ENCODE results near the gene TMEM147. TPM values are rescaled to one million over a fixed set of nuclear protein-coding genes. Genes with fewer than 3 reads are reported as not detected.

TMEM147 gene
- total and polyA plus RNA-seq, 4 donors, result 18.1 to 97.4 (median 44.7) TPM

DNA sequence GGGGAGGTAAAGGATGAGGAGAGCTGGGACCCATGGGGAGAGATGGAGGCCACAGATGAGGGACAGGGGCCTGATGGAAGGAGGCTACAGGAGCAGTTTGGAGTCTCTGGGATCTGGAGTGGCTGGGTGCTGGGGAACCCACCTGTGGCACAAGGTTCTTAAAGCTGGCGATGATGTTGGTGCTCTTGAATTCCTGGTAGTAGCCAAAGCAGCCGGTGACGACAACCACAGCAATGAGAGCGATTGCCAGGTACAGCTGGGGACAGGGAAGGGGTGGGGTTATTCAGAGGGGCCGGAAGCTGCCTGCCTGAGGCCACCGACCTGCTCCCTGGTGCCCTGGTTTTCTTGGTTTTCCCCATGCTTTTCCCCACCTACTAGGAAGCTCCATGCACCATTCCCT is 15.3 kb downstream of the TMEM147 start:
- Histone ChIP-seq H3K4me3 (ENCODE audit: low read depth in 1 of 3, low read length in 3 of 3) (no peak overlapping the region), H3K36me3 (ENCODE audit: control insufficient read depth in 4 of 4, insufficient read depth in 3 of 4, low read depth in 1 of 4, low read length in 3 of 4) (no peaks in the 10 kb centered on the region), H3K9me3 (ENCODE audit: control insufficient read depth in 4 of 4, low read length in 3 of 4) (no peaks in the 10 kb centered on the region), H3K27me3 (ENCODE audit: control insufficient read depth in 4 of 4, insufficient read depth in 4 of 4, low read length in 3 of 4) (peaks cover 0 to 7% (median 3%) of the 10 kb centered on the region in 4 donors), H3K9ac (ENCODE audit: low read depth in 1 of 2, low read length in 2 of 2) (no peak overlapping the region), H3K27ac (ENCODE audit: low read depth in 1 of 2, low read length in 2 of 2) (no peak overlapping the region), H3K4me1 (ENCODE audit: control insufficient read depth in 4 of 4, insufficient read depth in 4 of 4, low read length in 3 of 4) (peaks cover 0 to 7% (median 4%) of the 10 kb centered on the region in 4 donors)
- TF ChIP-seq RAD21 (IDR thresholded peaks at IDR 0.05), result no peak
- WGBS, result 67% methylated on average over 6 of the region's 6 CpGs
- DNase-seq (ENCODE audit: low spot score), result no peak

DNA sequence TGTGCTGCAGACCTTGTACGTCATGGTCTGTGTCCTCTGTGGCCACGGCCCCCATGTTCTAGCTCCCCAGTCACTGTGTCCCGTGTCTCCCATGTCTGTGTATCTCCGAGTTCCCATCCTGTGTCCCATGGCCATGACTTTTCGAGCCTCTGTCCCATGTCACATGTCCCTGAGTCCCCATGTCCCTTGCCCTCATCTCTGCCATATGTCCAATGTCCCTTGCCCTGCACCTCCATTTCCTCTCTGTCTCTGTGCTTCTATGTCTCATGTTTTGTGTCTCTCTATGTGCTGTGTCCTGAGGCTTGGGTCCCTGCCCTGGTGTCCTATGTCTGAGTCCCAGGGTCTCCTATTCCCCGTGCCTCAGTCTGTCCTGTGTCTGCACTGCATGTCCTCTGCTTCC is 16.0 kb downstream of the TMEM147 start:
- Histone ChIP-seq H3K27ac (ENCODE audit: low read depth in 1 of 2, low read length in 2 of 2) (no peak overlapping the region), H3K4me1 (ENCODE audit: control insufficient read depth in 4 of 4, insufficient read depth in 4 of 4, low read length in 3 of 4) (peaks cover 0 to 7% (median 4%) of the 10 kb centered on the region in 4 donors), H3K9ac (ENCODE audit: low read depth in 1 of 2, low read length in 2 of 2) (no peak overlapping the region), H3K27me3 (ENCODE audit: control insufficient read depth in 4 of 4, insufficient read depth in 4 of 4, low read length in 3 of 4) (peaks cover 0 to 7% (median 3%) of the 10 kb centered on the region in 4 donors), H3K4me3 (ENCODE audit: low read depth in 1 of 3, low read length in 3 of 3) (no peak overlapping the region), H3K9me3 (ENCODE audit: control insufficient read depth in 4 of 4, low read length in 3 of 4) (no peaks in the 10 kb centered on the region), H3K36me3 (ENCODE audit: control insufficient read depth in 4 of 4, insufficient read depth in 3 of 4, low read depth in 1 of 4, low read length in 3 of 4) (no peaks in the 10 kb centered on the region)
- no peak for TF ChIP-seq FOXA1 (IDR thresholded peaks at IDR 0.05)
- no peak for TF ChIP-seq EGR1 (IDR thresholded peaks at IDR 0.05; ENCODE audit: low read depth in 2 of 2)
- TF ChIP-seq, protein P1, sequence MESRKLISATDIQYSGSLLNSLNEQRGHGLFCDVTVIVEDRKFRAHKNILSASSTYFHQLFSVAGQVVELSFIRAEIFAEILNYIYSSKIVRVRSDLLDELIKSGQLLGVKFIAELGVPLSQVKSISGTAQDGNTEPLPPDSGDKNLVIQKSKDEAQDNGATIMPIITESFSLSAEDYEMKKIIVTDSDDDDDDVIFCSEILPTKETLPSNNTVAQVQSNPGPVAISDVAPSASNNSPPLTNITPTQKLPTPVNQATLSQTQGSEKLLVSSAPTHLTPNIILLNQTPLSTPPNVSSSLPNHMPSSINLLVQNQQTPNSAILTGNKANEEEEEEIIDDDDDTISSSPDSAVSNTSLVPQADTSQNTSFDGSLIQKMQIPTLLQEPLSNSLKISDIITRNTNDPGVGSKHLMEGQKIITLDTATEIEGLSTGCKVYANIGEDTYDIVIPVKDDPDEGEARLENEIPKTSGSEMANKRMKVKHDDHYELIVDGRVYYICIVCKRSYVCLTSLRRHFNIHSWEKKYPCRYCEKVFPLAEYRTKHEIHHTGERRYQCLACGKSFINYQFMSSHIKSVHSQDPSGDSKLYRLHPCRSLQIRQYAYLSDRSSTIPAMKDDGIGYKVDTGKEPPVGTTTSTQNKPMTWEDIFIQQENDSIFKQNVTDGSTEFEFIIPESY (IDR thresholded peaks at IDR 0.05), result no peak
- no peak for TF ChIP-seq YY1 (IDR thresholded peaks at IDR 0.05)
- no peak for TF ChIP-seq TAF1 (conservative IDR thresholded peaks at IDR 0.05)
- TF ChIP-seq, protein P2, sequence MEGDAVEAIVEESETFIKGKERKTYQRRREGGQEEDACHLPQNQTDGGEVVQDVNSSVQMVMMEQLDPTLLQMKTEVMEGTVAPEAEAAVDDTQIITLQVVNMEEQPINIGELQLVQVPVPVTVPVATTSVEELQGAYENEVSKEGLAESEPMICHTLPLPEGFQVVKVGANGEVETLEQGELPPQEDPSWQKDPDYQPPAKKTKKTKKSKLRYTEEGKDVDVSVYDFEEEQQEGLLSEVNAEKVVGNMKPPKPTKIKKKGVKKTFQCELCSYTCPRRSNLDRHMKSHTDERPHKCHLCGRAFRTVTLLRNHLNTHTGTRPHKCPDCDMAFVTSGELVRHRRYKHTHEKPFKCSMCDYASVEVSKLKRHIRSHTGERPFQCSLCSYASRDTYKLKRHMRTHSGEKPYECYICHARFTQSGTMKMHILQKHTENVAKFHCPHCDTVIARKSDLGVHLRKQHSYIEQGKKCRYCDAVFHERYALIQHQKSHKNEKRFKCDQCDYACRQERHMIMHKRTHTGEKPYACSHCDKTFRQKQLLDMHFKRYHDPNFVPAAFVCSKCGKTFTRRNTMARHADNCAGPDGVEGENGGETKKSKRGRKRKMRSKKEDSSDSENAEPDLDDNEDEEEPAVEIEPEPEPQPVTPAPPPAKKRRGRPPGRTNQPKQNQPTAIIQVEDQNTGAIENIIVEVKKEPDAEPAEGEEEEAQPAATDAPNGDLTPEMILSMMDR (IDR thresholded peaks at IDR 0.05; ENCODE audit: low read depth, low read length, missing input control), result no peak
- no peak for TF ChIP-seq FOXA2 (IDR thresholded peaks at IDR 0.05)
- no peak for TF ChIP-seq HNF4A (conservative IDR thresholded peaks at IDR 0.05)
- TF ChIP-seq, protein P3, sequence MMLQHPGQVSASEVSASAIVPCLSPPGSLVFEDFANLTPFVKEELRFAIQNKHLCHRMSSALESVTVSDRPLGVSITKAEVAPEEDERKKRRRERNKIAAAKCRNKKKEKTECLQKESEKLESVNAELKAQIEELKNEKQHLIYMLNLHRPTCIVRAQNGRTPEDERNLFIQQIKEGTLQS (IDR thresholded peaks at IDR 0.05), result no peak
- TF ChIP-seq, protein P4, sequence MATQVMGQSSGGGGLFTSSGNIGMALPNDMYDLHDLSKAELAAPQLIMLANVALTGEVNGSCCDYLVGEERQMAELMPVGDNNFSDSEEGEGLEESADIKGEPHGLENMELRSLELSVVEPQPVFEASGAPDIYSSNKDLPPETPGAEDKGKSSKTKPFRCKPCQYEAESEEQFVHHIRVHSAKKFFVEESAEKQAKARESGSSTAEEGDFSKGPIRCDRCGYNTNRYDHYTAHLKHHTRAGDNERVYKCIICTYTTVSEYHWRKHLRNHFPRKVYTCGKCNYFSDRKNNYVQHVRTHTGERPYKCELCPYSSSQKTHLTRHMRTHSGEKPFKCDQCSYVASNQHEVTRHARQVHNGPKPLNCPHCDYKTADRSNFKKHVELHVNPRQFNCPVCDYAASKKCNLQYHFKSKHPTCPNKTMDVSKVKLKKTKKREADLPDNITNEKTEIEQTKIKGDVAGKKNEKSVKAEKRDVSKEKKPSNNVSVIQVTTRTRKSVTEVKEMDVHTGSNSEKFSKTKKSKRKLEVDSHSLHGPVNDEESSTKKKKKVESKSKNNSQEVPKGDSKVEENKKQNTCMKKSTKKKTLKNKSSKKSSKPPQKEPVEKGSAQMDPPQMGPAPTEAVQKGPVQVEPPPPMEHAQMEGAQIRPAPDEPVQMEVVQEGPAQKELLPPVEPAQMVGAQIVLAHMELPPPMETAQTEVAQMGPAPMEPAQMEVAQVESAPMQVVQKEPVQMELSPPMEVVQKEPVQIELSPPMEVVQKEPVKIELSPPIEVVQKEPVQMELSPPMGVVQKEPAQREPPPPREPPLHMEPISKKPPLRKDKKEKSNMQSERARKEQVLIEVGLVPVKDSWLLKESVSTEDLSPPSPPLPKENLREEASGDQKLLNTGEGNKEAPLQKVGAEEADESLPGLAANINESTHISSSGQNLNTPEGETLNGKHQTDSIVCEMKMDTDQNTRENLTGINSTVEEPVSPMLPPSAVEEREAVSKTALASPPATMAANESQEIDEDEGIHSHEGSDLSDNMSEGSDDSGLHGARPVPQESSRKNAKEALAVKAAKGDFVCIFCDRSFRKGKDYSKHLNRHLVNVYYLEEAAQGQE (IDR thresholded peaks at IDR 0.05), result no peak
- no peak for TF ChIP-seq JUND (IDR thresholded peaks at IDR 0.05)
- TF ChIP-seq HNF4G (IDR thresholded peaks at IDR 0.05), result no peak
- no peak for TF ChIP-seq RXRA (IDR thresholded peaks at IDR 0.05)
- no peak for TF ChIP-seq NR2F2 (IDR thresholded peaks at IDR 0.05)
- TF ChIP-seq, protein P5, sequence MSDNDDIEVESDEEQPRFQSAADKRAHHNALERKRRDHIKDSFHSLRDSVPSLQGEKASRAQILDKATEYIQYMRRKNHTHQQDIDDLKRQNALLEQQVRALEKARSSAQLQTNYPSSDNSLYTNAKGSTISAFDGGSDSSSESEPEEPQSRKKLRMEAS (IDR thresholded peaks at IDR 0.05), result no peak
- TF ChIP-seq GABPA (IDR thresholded peaks at IDR 0.05 in 1 of 2, conservative IDR thresholded peaks at IDR 0.05 in 1 of 2), result no peak
- no peak for TF ChIP-seq RAD21 (IDR thresholded peaks at IDR 0.05)
- TF ChIP-seq SP1 (IDR thresholded peaks at IDR 0.05), result no peak
- no peak for DNase-seq (ENCODE audit: low spot score)
- 73% methylated on average over 6 of the region's 6 CpGs for WGBS
